T-helper 1 cell treated with Interleukin-12 subunit alpha and Interleukin-12 subunit beta and Interleukin-4 antibody, amounts not matched to agents 30 ng/mL and 1 ng/mL, for 36 hours (primary cell): ENCODE measurements around the gene ARHGAP21. TPM values are rescaled to one million over a fixed set of nuclear protein-coding genes. Genes with fewer than 3 reads are reported as not detected.
"Not testable (repeated sequence)": the region's sequence is repeated elsewhere in the genome, so short reads cannot be mapped to it uniquely, and the experiment has no call there.

Source experiments
- intact Hi-C: fragments of 100-400 bp; cut with micrococcal nuclease; formaldehyde crosslinking; loops from one replicate; pipeline ENCODE4 v1.15.1; 2024
- total RNA-seq: library from RNA; stranded (reverse); gene quantifications from 2 replicates; pipeline ENCODE4 v1.2.3, GENCODE V29; 2022

Gene ARHGAP21
- total RNA-seq, 1 donor from 2014 or later = 40.8 TPM

GRCh38 chr10:24690961-24691512 is 32.6 kb downstream of the ARHGAP21 start:
- intact Hi-C loops = no loop called here

DNA sequence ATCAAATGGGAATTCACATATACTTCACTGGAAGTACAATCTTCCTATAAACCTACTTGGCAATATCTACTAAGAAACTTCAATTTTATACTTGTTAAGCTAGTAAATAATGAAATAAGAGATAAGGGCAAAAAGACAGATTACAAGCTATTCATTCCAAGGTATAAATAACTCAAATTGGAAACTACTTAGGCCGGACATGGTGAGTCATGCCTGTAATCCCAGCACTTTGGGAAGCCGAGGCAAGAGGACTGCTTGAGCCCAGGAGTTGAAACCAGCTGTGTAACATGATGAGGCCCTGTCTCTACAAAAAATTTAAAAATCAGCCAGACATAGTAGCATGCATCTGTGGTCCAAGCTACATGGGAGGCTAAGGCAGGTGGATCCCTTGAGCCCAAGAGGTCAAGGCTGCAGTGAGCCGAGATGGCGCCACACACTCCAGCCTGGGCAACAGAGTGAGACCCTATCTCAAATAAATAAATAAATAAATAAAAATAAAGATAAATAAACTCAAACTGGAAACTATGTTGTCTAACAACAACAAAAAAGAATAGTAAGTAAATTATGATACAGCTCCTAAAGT is 37.6 kb downstream of the ARHGAP21 start:
- intact Hi-C loops = no loop called here

- intact Hi-C loops = no loop called here
Measured at GRCh38 chr10:24683554-24683953, 40.1 kb downstream of the ARHGAP21 start.

DNA sequence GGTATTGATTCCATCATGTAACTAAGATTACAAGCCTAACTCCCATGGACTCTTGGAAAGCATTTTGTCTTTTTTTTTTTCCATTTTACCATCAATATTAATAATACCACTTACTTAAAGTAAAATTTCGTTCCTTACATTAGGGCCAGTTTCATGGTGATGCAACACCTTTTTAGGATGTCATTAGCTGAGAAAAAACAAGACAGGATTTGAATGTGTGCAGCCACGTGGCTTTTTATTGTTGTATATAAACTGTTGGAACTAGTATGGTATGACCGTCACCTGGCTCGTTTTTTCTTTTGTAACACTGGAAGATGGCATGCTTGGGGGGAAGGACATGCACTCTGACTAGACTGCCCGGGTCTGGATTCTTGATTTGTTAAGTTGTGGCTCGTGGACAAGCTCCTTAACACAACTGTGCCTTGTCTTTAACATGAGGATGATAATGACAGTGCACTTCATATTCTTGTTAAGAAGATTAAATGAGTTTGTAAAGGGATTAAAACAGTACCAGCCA is 42.1 kb downstream of the ARHGAP21 start:
- intact Hi-C loops = no loop called here

- intact Hi-C loops = no loop called here
Measured at GRCh38 chr10:24680647-24681524, 42.8 kb downstream of the ARHGAP21 start.

DNA sequence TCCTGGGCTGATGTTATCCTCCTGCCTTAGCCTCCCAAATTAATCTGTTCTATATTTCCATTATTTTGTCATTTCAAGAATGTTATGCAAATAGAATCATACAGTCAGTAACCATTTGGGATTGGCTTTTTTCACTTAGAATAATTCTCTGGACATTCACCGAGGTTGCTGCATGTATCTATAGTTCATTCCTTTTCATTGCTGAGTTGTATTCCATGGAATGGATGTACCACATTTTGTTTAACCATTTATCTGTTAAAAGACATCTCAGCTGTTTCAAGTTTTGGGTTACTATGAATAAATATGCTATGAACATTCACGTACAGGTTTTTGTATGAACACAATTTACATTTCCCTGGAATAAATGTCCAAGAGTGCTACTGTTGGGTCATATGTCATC is 44.9 kb downstream of the ARHGAP21 start:
- intact Hi-C loops = no loop called here

- intact Hi-C loops = no loop called here
Measured at GRCh38 chr10:24674892-24675632, 48.6 kb downstream of the ARHGAP21 start.

DNA sequence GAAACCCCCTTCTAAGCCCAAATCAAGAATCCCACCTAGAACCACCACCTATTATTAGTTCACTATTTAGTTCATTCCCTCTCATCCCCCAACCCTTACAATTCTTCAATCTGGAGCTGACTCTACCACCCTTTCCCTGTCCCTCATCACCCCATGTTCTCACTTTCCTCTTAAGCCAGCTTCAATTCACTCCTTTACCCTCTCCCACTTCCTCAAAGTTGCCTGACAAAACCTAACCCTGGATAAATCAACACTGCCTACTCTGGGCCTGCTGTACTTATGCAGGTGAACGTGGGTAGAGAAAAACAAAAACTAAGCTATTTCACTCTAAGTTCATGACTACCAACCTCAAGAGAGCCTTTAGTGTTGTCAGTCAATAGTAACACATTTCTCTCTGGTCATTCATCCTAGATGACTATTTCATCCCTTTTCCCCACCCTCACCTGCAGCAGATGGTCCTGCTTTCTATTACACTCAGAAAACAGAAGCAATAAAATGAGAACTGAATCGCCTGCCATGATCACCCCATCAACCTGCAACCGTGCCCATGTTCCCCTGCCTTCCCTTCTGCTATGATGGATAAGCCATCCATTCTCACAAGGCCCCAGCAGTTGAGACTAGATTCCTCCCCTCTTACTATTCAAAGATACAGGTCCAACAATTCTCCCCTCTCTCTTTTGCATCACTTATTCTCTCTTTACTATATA is 52.6 kb downstream of the ARHGAP21 start:
- intact Hi-C loops = no loop called here

DNA sequence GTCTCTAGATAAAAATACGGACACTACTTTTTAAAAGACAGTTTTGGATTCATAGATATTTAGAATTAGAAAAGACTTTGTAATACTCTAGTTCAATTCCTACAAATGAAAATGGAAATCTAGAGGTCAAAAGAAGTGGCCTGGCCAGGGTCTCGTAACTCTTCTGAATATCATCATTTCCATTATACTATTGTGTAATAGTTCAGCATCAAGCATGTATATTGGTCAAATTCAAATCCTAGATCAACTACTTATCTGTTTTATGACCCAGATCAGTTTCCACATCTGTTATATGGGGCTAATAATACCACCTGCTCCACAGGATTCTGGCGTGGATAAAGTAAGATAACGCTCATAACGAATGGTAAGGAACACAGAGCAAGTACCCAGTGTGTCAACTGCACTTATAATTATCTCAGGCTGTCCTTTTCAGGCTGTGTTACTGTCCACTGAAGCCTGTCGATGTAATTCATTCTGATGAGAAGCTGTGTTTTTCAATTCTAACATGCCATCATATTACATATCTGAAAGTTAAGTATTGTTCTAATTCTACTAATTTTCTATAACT is 54.3 kb downstream of the ARHGAP21 start:
- intact Hi-C loops = no loop called here

GRCh38 chr10:24668247-24668646 is 55.4 kb downstream of the ARHGAP21 start:
- intact Hi-C loops = no loop called here

DNA sequence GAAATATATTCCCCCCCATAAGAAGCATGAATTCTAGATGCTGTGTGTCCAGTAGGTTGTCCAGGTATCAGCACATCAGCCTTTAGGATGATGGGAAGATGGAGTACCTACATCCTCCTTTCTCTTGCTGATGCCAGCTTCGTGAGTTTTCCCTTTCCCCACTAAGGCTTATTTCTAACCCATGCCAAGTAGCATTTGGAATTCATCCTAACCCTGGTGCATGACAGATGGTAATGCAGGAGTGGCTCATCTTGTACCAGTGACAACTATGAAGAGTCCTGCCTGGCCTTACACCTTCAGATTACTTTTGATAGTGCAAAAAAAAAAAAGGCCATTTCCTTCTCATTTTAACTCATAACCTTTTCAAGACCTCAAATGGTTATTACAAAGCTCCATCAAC is 58.7 kb downstream of the ARHGAP21 start:
- intact Hi-C loops = no loop called here

- intact Hi-C loops = no loop called here
Measured at GRCh38 chr10:24661376-24661775, 62.3 kb downstream of the ARHGAP21 start.

- intact Hi-C loops = not testable (repeated sequence)
Measured at GRCh38 chr10:24658319-24658718, 65.4 kb downstream of the ARHGAP21 start.

GRCh38 chr10:24656326-24656725 is 67.4 kb downstream of the ARHGAP21 start:
- intact Hi-C loops = not testable (repeated sequence)

GRCh38 chr10:24652381-24652957 is 71.2 kb downstream of the ARHGAP21 start:
- intact Hi-C loops = no loop called here

GRCh38 chr10:24651923-24652322 is 71.8 kb downstream of the ARHGAP21 start:
- intact Hi-C loops = no loop called here

- intact Hi-C loops = no loop called here
Measured at GRCh38 chr10:24650669-24651391, 72.9 kb downstream of the ARHGAP21 start.

- intact Hi-C loops = loop anchor here (10.0 kb wide), 1 partner anchor 179 kb away; no protein-coding TSS in a partner anchor
Measured at GRCh38 chr10:24645784-24646183, 77.9 kb downstream of the ARHGAP21 start.

DNA sequence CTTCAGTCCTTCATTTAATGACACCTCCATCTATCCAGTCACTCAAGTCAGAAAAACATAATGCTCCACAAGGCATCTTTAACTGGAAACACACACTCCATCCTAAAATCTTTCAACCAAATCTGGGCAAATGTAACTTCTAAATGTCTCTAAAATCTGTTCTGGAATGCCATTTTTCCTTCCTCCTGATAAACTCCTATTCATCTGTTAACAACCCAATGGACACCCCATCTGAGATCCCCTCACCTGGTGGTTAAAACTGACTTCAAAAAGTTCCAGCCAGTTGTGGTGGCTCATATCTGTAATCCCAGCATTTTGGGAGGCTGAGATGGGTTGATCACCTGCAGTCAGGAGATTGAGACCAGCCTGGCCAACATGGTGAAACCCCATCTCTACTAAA is 78.7 kb downstream of the ARHGAP21 start:
- intact Hi-C loops = loop anchor here (10.0 kb wide), 1 partner anchor 180 kb away; no protein-coding TSS in a partner anchor
